NCI-H226 (cell line): Measurements from ENCODE around the gene CDCA3.

Experiments
- DNase-seq: peaks from one replicate; pipeline ENCODE4 v3.0.0-alpha.2; 2015

CDCA3 gene

DNA sequence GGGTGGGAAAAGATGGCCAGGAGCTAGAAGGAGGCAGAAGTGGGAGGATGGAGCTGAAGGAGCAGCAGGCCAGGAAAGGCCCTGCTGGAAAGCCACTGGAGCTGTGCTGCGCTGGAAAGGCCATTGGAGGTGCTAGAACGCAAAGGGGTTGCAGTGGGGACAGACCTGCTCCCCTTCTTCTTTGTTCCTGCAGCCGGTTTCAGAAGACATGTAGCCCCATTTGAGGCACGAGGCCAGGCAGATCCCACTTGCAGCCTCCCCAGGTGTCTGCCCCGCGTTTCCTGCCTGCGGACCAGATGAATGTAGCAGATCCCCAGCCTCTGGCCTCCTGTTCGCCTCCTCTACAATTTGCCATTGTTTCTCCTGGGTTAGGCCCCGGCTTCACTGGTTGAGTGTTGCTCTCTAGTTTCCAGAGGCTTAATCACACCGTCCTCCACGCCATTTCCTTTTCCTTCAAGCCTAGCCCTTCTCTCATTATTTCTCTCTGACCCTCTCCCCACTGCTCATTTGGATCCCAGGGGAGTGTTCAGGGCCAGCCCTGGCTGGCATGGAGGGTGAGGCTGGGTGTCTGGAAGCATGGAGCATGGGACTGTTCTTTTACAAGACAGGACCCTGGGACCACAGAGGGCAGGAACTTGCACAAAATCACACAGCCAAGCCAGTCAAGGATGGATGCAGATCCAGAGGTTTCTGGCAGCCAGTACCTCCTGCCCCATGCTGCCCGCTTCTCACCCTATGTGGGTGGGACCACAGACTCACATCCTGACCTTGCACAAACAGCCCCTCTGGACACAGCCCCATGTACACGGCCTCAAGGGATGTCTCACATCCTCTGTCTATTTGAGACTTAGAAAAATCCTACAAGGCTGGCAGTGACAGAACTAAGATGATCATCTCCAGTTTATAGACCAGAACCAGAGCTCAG lies 31.7 kb downstream of the CDCA3 start:
- DNase-seq: no peak

DNA sequence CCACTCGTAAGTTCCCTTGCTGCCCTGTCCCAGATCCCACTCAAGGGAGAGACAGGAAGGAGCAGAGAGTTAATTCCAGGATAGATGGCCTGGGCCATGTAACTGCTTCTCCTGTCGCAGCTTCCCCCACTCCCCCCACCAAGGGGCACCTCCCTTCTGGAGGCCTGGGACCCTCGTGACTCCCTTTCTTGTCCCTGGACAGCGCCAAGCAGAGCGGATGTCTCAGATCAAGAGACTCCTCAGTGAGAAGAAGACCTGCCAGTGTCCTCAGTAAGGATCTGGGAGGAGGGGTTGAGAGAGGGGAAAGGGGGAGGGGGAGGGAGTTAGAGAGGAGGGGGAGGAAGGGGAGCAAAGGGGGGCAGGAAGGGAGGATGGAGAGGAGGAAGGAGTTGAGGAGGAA lies 32.4 kb downstream of the CDCA3 start:
- no peak for DNase-seq

DNA sequence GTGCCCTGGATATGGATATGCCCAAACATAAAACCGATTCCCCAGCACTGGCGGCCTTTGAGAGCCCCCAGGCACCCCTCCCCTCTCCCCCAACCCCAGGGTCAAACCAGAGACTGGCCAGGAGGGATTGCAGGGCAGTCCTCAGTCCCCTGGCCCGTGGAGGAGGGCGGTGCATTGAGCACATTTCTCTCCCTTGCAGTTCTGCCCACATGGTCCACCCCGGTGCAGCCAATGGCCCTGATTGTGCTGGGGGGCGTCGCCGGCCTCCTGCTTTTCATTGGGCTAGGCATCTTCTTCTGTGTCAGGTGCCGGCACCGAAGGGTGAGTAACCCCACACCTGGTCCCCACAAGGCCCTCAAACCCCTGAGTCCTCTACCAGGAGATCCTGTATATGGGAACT lies 32.9 kb downstream of the CDCA3 start:
- no peak for DNase-seq

DNA sequence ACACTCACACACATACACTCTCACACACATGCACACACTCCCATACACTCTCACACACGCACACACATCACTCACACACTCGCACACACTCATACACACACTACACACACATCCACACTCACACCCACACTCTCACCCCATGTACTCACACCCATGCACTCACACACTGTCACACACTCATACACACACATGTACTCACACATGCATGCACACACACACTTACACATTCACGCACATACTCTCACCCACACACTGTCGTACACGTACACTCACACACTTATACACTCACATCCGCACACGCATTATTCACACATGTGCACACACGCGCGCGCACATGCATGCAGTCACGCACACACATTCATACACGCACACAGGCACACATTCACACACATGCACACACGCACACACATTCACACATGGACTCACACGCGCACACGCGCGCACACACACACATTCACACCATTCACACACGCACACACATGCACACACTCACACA lies 33.4 kb downstream of the CDCA3 start:
- no peak for DNase-seq

- no peak for DNase-seq
These were observed 34.0 kb downstream of the CDCA3 start for GRCh38 chr12:6817098-6817497.

DNA sequence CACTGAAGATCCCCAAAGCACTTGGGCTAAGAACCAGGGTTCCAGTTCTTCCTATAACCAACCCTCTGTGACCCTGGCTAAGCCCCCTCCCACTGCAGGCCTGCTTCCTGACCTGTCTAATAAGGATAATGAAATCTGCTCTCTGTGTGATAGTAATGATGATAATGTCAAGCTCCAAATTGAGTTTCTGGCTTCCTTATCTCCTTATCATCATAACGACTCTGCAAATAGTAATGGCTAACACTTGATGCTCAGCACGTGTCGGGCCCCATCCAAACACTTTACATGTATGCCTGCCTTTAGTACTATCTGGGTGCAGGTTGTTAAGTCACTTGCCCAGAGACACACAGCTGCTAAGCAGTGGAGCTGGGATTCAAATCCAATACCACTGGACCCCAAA lies 34.5 kb downstream of the CDCA3 start:
- no peak for DNase-seq

- DNase-seq: no peak
These were observed 37.7 kb downstream of the CDCA3 start for GRCh38 chr12:6813363-6813762.

GRCh38 chr12:6810758-6811157 lies 40.3 kb downstream of the CDCA3 start:
- no peak for DNase-seq

DNA sequence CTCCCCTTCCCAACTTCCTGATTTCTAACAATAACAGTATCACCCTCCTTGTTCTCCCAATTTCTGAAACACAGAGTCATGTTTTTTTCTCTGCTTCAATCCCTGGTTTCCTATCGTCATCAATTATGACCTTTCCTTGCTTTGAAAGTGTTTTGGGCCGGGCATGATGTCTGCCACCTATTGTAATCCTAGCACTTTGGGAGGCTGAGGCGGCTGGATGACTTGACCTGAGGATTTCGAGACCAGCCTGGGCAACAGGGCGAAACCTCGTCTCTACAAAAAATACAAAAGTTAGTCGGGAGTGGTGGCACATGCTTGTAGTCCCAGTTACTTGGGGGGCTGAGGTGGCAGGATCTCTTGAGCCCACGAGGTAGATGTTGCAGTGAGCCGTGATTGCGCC lies 42.0 kb downstream of the CDCA3 start:
- DNase-seq: no peak

- peak; percentile 12 for DNase-seq
These were observed 43.9 kb downstream of the CDCA3 start for GRCh38 chr12:6807170-6807569.

- DNase-seq: no peak
These were observed 51.9 kb downstream of the CDCA3 start for GRCh38 chr12:6799147-6799546.
